K562 (cell line): ENCODE measurements around the gene PLA2G3.

Experiments used
- ASH1L ChIP-seq: fragments of 450-650 bp; IDR thresholded peaks from 2 replicates; pipeline ENCODE4 v1.6.1; 2018; ENCODE audit warnings: borderline replicate concordance, mild to moderate bottlenecking, low read depth; ENCODE audit not compliant: partially characterized antibody
- CTCF ChIP-seq, 3 experiments: IDR thresholded peaks in 2 of 3; conservative IDR thresholded peaks in 1 of 3; 2 replicates each; pipeline ENCODE4 v1.5.1; 2011 to 2012; ENCODE audit warnings: low read length in 3 of 3, mild to moderate bottlenecking in 3 of 3, control low read depth in 2 of 3, improper control_type of control experiment in 1 of 3, inconsistent platforms in 1 of 3, low read depth in 1 of 3, mixed read lengths in 1 of 3, moderate library complexity in 1 of 3; ENCODE audit not compliant: insufficient read depth in 2 of 3
- ERF ChIP-seq: fragments of 450-650 bp; formaldehyde crosslinking; IDR thresholded peaks from 2 replicates; pipeline ENCODE4 v1.4.0; 2020; ENCODE audit warnings: mild to moderate bottlenecking, mixed read lengths
- ETV1 ChIP-seq: fragments of 450-650 bp; conservative IDR thresholded peaks from 2 replicates; pipeline ENCODE4 v1.6.1; 2016; ENCODE audit warnings: missing genetic modification characterization, control low read depth, low read depth, missing compliant biosample characterization
- MECOM ChIP-seq: fragments of 250-450 bp; sonication (Bioruptor Pico); IDR thresholded peaks from 2 replicates; pipeline ENCODE4 v1.8.0; 2022; ENCODE audit warnings: inconsistent platforms
- MXI1 ChIP-seq: IDR thresholded peaks from 2 replicates; pipeline ENCODE4 v1.6.1; 2011; ENCODE audit warnings: low read depth, mild to moderate bottlenecking, improper control_type of control experiment, low read length
- NFE2L1 ChIP-seq: fragments of 450-650 bp; IDR thresholded peaks from 2 replicates; pipeline ENCODE4 v1.6.1; 2016; ENCODE audit warnings: missing genetic modification characterization, low read depth, mild to moderate bottlenecking, missing compliant biosample characterization, moderate library complexity, borderline replicate concordance
- PHF8 ChIP-seq: fragments of 200-600 bp; sonication (generic); IDR thresholded peaks from 2 replicates; pipeline ENCODE4 v1.6.1; 2012; ENCODE audit warnings: mixed run types, mild to moderate bottlenecking, inconsistent platforms, low read length, moderate library complexity, borderline replicate concordance
- POLR2A ChIP-seq: fragments of 450-650 bp; conservative IDR thresholded peaks from 2 replicates; pipeline ENCODE4 v1.6.1; 2016
- RHOXF2B ChIP-seq: fragments of 250-450 bp; sonication (Bioruptor Pico); conservative IDR thresholded peaks from 2 replicates; pipeline ENCODE4 v1.5.1; 2021
- TCF7L2 ChIP-seq: fragments of 150-350 bp; IDR thresholded peaks from 2 replicates; pipeline ENCODE4 v1.6.1; 2016; ENCODE audit warnings: low read depth, mild to moderate bottlenecking, low read length, moderate library complexity
- ZNF239 ChIP-seq: fragments of 250-450 bp; sonication (Bioruptor Pico); IDR thresholded peaks from 2 replicates; pipeline ENCODE4 v1.4.0; 2020; ENCODE audit warnings: mild to moderate bottlenecking
- ZNF780A ChIP-seq: fragments of 250-450 bp; sonication (Bioruptor Pico); IDR thresholded peaks from 2 replicates; pipeline ENCODE4 v1.5.0; 2021; ENCODE audit warnings: mild to moderate bottlenecking

- TF ChIP-seq POLR2A (no peak), CTCF (IDR thresholded peaks at IDR 0.05 in 2 of 3, conservative IDR thresholded peaks at IDR 0.05 in 1 of 3; ENCODE audit: insufficient read depth in 2 of 3, low read depth in 1 of 3, low read length in 3 of 3) (no peak), ETV1 (no peak), TCF7L2 (no peak), RHOXF2B (CRISPR knock-in tag) (no peak), MECOM (CRISPR knock-in tag) (no peak), NFE2L1 (no peak), ZNF780A (CRISPR knock-in tag) (no peak), ERF (CRISPR knock-in tag) (no peak), MXI1 (no peak), ASH1L (no peak), ZNF239 (CRISPR knock-in tag) (no peak), PHF8 (no peak)
Measured at GRCh38 chr22:31173386-31174145, 33.3 kb upstream of the PLA2G3 start.
